HuH-7.5 (cell line): Measurements from ENCODE around the gene RHCE.
"Not testable (repeated sequence)": the region's sequence is repeated elsewhere in the genome, so short reads cannot be mapped to it uniquely, and the experiment has no call there.

Source experiments
- DNase-seq: peaks from one replicate; pipeline ENCODE4 v3.0.0; 2011; ENCODE audit warnings: low spot score

The RHCE gene

DNA sequence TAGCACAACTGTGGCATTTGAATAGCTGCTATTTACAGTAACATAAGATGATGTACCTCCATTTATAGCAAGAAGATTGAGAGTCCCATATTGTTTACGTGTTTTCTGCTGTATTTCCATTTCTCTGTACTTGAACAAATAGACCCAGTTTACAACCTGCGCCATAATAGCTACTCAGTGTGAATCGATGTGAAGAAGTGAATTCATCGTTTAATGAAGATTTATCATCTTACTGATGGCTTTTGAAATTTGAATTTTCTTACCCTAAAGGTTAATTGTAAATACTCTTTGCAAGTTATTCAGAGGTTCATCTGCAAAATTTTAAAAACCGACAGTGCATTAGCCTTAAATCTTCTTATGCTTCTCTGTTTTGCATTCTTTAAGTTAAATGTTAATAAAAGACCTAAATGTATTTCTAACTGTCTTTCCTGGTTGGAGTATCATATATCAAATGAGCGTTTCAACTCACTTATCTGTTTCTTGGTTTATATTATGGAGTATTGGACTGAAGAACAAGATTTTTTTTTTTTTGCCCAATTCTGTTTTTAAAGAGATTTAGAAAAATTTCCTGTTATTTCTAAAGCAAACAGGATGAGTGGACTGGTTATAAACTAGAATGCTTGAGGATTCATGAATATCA is 12.2 kb upstream of the RHCE start:
- no peak for DNase-seq

- DNase-seq, result no peak
Observed at GRCh38 chr1:25431955-25432719, 11.5 kb upstream of the RHCE start.

GRCh38 chr1:25430967-25431881 is 10.6 kb upstream of the RHCE start:
- peak; percentile 47 for DNase-seq

DNA sequence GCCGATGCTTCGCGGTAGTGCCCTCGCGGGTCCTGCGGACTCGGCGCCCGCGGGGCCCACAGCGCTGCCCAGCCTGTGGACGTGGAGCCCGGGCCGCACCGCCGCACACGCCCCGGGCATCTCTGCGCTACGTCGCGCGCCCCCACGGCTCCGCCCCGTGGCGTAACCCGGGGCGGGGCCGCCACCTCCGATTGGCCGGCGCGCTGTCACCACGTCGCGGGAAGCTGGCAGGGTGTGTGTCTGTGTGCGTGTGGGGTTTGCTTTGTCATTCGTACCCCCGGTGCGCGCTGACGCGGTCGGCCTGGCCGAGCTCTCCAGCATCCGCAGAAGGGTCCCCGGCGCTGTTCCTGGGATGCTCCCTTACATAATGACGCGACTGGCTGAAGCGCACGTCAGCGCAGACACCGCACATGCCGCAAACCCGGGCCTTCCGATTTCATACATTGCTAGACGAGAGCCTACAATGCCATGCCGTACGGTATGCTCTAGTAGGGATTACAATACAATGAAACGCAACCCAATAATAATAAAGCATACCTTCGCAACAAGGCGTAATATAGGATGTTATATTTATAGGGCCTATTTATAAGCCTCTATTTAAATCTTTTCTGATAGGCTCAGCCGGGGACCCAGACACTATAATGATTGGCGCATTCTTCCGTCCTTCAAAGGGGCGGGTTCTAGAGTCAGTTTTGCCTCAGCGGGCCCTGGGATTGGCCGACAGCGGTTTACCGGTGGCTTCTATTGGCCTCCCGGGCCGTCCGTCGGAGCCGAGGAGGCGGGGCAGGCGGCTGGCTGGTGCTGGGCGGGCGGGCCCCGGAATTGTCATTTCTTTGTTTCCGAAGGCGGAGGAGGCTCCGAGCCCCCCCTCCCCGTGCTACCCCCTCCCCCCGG is 9.7 kb upstream of the RHCE start, which contains the start of gene MACO1:
TSS of gene MACO1 (plus strand) at position 825 of the 894 bp plus-strand sequence. CDS start 202 bp downstream, outside the sequence.
- DNase-seq, result peak; percentile 95

- no peak for DNase-seq
Observed at GRCh38 chr1:25428475-25429166, 8.0 kb upstream of the RHCE start.

- no peak for DNase-seq
Observed at GRCh38 chr1:25427696-25428095, 7.1 kb upstream of the RHCE start.

DNA sequence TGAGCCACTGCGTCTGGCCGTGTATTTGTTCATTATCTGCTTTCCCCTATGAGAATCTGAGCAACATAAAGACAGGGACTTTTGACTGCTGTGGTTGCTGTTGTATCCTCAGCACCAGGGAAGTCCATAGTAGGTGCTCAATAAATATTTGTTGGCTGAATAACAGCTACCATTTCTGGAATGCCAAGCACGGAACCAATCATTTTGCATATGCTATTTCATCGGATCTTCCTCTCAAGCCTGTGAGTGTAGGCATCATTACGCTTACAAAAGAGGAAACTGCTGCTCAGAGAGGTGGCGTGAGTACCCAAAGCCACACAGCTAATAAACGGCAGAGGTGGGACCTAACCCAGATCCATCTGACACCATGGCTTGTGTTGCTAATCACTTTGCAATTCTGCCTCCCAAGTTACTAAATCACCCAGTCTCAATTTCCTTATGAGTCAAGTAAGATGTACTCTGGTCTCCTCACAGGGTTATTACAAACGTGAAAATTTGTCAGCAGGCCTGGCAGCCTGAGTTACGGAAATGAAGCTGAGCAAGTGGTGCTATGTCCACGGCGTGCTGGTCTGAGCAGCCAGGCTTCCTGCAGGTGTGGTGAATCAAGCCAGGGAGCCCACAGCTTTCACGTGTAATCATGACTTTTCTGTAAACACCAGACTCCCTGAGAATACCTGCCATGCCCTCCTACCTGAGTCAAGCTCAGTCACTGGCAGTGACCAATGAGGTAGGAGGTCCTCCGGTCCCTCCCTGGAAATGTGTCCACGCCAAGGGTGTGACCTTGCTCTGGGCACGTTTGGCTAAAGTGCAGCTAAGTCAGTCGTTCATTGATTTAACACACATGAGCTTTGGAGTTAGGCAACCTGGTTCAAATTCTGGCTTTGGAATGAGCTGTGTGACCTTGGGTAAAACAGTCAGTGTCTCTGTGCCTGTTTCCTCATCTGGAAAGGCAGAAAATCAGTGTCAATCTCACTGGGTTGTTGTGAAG is 4.8 kb upstream of the RHCE start:
- DNase-seq, result no peak

- DNase-seq, result not testable (repeated sequence)
Observed at GRCh38 chr1:25423206-25423605, 2.6 kb upstream of the RHCE start.

GRCh38 chr1:25419339-25419738 is 1.3 kb downstream of the RHCE start:
- DNase-seq, result not testable (repeated sequence)

GRCh38 chr1:25417280-25417679 is 3.3 kb downstream of the RHCE start:
- DNase-seq, result not testable (repeated sequence)

- not testable (repeated sequence) for DNase-seq
Observed at GRCh38 chr1:25414578-25414977, 6.0 kb downstream of the RHCE start.

GRCh38 chr1:25414157-25414556 is 6.5 kb downstream of the RHCE start:
- DNase-seq, result not testable (repeated sequence)

- not testable (repeated sequence) for DNase-seq
Observed at GRCh38 chr1:25412872-25413623, 7.6 kb downstream of the RHCE start.

DNA sequence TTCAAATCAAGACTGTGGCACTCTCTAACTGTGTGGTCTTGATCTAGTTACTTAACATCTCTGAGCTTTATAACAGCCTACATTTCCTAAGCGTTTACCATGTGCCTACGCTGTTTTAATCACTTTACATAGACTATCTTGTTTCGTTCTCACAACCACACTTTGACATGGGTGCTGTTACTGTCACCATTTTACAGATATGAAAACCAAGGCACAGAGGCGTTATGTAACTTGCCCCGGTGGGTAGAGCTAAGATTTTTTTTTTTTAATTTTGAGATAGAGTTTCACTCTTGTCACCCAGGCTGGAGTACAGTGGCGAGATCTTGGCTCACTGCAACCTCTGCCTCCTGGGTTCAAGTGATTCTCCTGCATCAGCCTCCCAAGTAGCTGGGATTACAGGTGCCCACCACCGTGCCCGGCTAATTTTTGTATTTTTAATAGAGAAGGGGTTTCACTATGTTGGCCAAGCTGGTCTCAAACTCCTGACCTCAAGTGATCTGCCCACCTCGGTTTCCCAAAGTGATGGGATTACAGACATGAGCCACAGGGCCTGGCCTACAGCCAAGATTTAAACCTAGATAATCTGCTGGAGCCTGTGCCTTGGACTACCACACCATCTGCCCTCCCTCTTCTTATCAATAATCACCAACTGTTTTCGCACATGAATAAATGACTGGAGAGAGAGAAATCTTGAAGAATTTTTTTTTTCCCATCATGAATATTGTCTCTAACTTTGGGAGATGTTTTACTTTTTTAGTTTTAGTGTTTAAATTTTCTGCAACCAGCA is 10.8 kb downstream of the RHCE start:
- not testable (repeated sequence) for DNase-seq

- not testable (repeated sequence) for DNase-seq
Observed at GRCh38 chr1:25405731-25406305, 14.8 kb downstream of the RHCE start.

DNA sequence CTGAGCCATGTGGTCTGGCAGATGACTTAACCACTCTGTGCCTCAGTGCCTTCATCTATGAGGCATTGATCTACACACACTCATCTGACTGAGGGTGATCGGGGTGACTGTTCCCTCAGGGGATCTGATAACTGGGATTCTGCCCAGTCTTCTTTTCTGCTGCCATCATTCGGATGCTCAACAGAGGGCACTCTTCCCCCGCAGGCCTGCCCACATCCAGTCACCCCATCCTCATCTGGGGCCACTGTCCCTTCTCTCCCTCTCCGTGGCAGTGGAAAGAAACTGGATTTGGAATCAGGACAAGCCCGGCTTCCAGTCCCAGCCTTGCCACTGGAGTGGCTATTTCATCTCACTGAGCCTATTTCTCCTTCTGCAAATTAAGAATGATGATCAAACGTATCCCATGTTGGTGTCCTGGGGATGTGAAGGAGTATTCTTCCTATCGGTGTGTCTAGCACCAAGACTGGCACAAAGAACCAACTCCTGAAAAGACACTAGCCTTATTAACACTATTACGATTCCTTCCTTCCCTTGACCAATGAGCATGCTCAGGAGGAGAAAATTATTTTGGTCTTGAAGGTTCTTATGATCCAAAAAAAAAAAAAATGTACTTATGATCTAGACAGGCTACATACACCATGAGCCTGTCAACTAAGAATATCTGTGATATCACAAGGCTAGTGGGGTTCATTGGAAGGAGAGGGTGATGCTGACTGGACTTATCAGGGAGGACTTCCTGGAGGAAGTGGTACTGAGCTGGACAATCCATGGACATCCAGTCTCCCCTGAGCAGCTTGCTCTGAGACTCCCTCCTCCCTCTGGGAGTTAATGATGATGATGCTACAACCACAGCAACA is 17.4 kb downstream of the RHCE start:
- DNase-seq, result not testable (repeated sequence)
